SK-N-SH (cell line): Measurements from ENCODE around the gene MPZL1.

Experiments used
- CTCF ChIP-seq: fragments of 200-600 bp; sonication (generic); IDR thresholded peaks from 2 replicates; pipeline ENCODE4 v1.6.1; 2017; ENCODE audit warnings: antibody characterized with exemption, mild to moderate bottlenecking, moderate library complexity
- GABPA ChIP-seq: IDR thresholded peaks from 2 replicates; pipeline ENCODE4 v1.4.0; 2012; ENCODE audit warnings: low read depth, mild to moderate bottlenecking
- RCOR1 ChIP-seq: fragments of 150-350 bp; IDR thresholded peaks from 2 replicates; pipeline ENCODE4 v1.6.1; 2017; ENCODE audit warnings: antibody characterized with exemption, low read length
- SMC3 ChIP-seq: IDR thresholded peaks from 2 replicates; pipeline ENCODE4 v1.6.1; 2012; ENCODE audit warnings: low read depth, low read length, improper control_type of control experiment
- TAF1 ChIP-seq: IDR thresholded peaks from 2 replicates; pipeline ENCODE4 v1.6.1; 2012; ENCODE audit warnings: low read depth, mild to moderate bottlenecking, low read length, moderate library complexity, borderline replicate concordance

DNA sequence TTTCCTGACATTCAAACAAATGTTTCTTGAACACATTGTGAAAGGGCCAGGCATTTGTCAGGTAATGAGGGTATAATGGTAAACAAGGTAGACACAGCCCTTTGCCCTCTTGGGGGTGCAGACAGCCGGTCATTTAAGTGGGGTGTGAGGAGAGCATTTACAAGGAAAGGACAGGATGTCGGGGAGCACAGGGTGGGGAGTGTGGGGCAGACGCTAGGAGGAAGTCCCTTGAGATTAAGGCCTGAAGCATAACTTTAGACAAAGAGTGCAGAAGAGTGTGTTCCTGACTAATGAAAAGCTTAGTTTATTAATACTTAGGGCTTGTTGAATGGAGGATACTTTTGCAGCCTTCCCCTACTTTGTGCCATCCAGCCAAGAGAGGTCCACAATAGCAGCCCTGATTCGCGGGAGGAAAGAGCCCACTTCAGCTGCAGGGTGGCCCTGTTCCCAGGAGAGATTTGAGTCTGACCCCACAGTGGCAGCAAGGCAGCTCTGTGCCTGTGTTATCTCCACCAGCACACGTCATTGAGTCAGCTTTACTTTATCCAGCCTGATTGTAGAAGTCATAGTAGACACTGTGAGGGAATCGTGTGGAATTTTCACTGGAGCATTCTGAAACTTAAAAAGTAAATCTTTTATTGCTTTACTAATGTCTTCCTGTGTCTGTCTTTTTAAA, 35.1 kb downstream of the MPZL1 start:
- TF ChIP-seq SMC3 (no peak), CTCF (no peak), RCOR1 (no peak), TAF1 (no peak), GABPA (no peak)
